PFSK-1 (cell line): ENCODE results near the gene CEP295NL.

Experiments
- FOXP2 ChIP-seq: optimal IDR thresholded peaks from 2 replicates; pipeline ENCODE3; 2011; ENCODE audit warnings: borderline replicate concordance, control low read depth, inconsistent platforms; ENCODE audit not compliant: insufficient read depth; ENCODE audit errors: extremely low read length, extremely low read depth
- POLR2AphosphoS5 ChIP-seq: IDR thresholded peaks from 2 replicates; pipeline ENCODE4 v1.6.1; 2012; ENCODE audit warnings: low read depth, mild to moderate bottlenecking, control low read depth, low read length, moderate library complexity
- SIN3A ChIP-seq: IDR thresholded peaks from 2 replicates; pipeline ENCODE4 v1.6.1; 2012; ENCODE audit warnings: mild to moderate bottlenecking, low read length, moderate library complexity, borderline replicate concordance; ENCODE audit not compliant: insufficient read depth
- TAF1 ChIP-seq: IDR thresholded peaks from 2 replicates; pipeline ENCODE4 v1.6.1; 2012; ENCODE audit warnings: low read length, control low read depth, borderline replicate concordance; ENCODE audit not compliant: insufficient read depth
- TF ChIP-seq, protein P1 (sequence below), 2 experiments: IDR thresholded peaks; 2 replicates each; pipeline versions ENCODE4 v1.6.1 to v1.8.0; 2011 to 2012; ENCODE audit warnings: low read depth in 2 of 2, low read length in 2 of 2, control low read depth in 1 of 2, inconsistent platforms in 1 of 2, mild to moderate bottlenecking in 1 of 2, moderate library complexity in 1 of 2; ENCODE audit not compliant: insufficient read depth in 1 of 2

Gene CEP295NL

GRCh38 chr17:78892062-78892456, 10.9 kb downstream of the CEP295NL start:
- no peak for TF ChIP-seq TAF1

DNA sequence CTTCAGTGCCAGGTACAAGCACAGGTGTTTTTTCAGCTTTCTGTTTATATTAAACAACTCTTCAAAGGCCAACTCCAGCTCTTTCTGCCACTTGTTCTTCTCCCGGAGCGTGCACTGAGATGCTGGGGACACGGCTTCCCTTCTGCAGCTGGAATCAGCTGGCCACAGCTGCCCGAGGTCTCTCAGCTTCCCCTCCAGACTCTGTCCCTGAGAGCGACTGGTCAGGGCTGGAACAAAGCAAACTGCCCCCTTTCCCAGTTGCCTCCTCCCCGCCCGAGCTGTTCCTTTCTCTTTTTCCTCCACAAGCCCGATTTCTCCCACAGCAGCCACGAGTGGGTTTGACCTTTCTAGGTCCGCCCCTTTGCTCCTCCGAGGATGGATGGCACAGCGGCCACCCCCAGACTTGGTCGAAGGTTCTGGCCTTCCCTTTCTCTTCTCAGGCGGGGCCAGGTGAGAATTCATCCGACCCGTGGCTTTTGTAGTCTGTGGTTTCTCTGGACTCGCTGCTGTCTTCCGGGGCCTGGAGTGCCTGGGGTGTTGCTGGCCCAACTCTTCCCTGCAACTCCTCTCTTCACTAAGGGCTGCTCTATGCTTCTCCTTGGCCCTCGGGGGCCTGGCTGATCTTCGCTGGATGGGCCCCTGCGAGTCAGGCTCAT, 11.5 kb downstream of the CEP295NL start:
- TF ChIP-seq TAF1 (no peak), POLR2AphosphoS5 (no peak), FOXP2 (no peak), SIN3A (no peak)
- TF ChIP-seq, protein P1, sequence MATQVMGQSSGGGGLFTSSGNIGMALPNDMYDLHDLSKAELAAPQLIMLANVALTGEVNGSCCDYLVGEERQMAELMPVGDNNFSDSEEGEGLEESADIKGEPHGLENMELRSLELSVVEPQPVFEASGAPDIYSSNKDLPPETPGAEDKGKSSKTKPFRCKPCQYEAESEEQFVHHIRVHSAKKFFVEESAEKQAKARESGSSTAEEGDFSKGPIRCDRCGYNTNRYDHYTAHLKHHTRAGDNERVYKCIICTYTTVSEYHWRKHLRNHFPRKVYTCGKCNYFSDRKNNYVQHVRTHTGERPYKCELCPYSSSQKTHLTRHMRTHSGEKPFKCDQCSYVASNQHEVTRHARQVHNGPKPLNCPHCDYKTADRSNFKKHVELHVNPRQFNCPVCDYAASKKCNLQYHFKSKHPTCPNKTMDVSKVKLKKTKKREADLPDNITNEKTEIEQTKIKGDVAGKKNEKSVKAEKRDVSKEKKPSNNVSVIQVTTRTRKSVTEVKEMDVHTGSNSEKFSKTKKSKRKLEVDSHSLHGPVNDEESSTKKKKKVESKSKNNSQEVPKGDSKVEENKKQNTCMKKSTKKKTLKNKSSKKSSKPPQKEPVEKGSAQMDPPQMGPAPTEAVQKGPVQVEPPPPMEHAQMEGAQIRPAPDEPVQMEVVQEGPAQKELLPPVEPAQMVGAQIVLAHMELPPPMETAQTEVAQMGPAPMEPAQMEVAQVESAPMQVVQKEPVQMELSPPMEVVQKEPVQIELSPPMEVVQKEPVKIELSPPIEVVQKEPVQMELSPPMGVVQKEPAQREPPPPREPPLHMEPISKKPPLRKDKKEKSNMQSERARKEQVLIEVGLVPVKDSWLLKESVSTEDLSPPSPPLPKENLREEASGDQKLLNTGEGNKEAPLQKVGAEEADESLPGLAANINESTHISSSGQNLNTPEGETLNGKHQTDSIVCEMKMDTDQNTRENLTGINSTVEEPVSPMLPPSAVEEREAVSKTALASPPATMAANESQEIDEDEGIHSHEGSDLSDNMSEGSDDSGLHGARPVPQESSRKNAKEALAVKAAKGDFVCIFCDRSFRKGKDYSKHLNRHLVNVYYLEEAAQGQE (IDR thresholded peaks at IDR 0.05; ENCODE audit: insufficient read depth in 1 of 2, low read depth in 2 of 2, low read length in 2 of 2), result no peak

- no peak for TF ChIP-seq TAF1
- no peak for TF ChIP-seq POLR2AphosphoS5
- TF ChIP-seq, protein P1 (IDR thresholded peaks at IDR 0.05; ENCODE audit: insufficient read depth in 1 of 2, low read depth in 2 of 2, low read length in 2 of 2), result no peak
- no peak for TF ChIP-seq SIN3A
- no peak for TF ChIP-seq FOXP2
Observed at GRCh38 chr17:78890498-78890897, 12.5 kb downstream of the CEP295NL start.

GRCh38 chr17:78889531-78889930, 13.5 kb downstream of the CEP295NL start:
- no peak for TF ChIP-seq POLR2AphosphoS5
- no peak for TF ChIP-seq TAF1
- TF ChIP-seq SIN3A, result no peak
- TF ChIP-seq, protein P1 (IDR thresholded peaks at IDR 0.05; ENCODE audit: insufficient read depth in 1 of 2, low read depth in 2 of 2, low read length in 2 of 2), result no peak
- no peak for TF ChIP-seq FOXP2

DNA sequence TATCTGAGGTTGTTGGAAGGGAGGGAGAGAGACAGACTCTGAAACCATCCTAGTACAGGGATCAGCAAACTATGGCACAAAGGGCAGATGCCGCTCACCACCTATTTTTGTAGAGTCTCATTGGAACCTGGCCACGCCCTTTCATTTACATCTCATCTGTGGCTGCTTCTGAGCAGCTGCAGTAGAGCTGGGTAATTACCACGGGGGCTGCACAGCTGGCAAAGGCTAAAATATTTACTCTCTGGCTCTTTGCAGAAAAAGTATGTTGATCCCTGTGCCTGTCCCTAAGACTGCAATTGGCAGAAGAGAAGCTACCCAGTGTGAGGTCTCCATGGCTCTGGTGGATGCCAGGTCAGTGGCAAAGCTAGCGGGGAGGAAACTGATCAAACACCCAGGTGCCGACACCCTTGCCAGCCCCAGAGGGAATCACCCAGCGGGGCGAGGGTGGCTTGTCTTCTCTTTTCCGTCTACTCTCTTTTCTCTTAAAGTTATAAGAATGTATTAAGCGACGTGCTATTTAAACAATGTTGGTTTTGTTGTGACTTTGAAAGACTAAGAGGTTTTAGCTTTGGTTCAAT, 14.0 kb downstream of the CEP295NL start:
- TF ChIP-seq TAF1, result no peak
- TF ChIP-seq, protein P1 (IDR thresholded peaks at IDR 0.05; ENCODE audit: insufficient read depth in 1 of 2, low read depth in 2 of 2, low read length in 2 of 2), result no peak

- TF ChIP-seq POLR2AphosphoS5 (no peak), SIN3A (no peak), FOXP2 (no peak)
- TF ChIP-seq, protein P1 (IDR thresholded peaks at IDR 0.05; ENCODE audit: insufficient read depth in 1 of 2, low read depth in 2 of 2, low read length in 2 of 2), result no peak
Observed at GRCh38 chr17:78886954-78887353, 16.0 kb downstream of the CEP295NL start.
